Measurements from ENCODE around the gene RXYLT1.

The RXYLT1 gene

GRCh38 chr12:63804746-63805145, 25.0 kb downstream of the RXYLT1 start:
- TF ChIP-seq, protein P1, sequence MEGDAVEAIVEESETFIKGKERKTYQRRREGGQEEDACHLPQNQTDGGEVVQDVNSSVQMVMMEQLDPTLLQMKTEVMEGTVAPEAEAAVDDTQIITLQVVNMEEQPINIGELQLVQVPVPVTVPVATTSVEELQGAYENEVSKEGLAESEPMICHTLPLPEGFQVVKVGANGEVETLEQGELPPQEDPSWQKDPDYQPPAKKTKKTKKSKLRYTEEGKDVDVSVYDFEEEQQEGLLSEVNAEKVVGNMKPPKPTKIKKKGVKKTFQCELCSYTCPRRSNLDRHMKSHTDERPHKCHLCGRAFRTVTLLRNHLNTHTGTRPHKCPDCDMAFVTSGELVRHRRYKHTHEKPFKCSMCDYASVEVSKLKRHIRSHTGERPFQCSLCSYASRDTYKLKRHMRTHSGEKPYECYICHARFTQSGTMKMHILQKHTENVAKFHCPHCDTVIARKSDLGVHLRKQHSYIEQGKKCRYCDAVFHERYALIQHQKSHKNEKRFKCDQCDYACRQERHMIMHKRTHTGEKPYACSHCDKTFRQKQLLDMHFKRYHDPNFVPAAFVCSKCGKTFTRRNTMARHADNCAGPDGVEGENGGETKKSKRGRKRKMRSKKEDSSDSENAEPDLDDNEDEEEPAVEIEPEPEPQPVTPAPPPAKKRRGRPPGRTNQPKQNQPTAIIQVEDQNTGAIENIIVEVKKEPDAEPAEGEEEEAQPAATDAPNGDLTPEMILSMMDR (IDR thresholded peaks at IDR 0.05; ENCODE audit: extremely low read depth, insufficient read depth, missing control alignments), result no peak
- in situ Hi-C loops (cut with MboI; ENCODE audit: low pct_unique_long_range_greater_than_20kb, low sequenced_read_pairs, unreplicated experiment), result no loop called here
- DNase-seq (ENCODE audit: low spot score), result no peak

- no peak for DNase-seq (ENCODE audit: low spot score)
- in situ Hi-C loops (cut with MboI; ENCODE audit: low pct_unique_long_range_greater_than_20kb, low sequenced_read_pairs, unreplicated experiment), result no loop called here
- TF ChIP-seq, protein P1 (IDR thresholded peaks at IDR 0.05; ENCODE audit: extremely low read depth, insufficient read depth, missing control alignments), result no peak
Measured at GRCh38 chr12:63805704-63806672, 26.3 kb downstream of the RXYLT1 start.

DNA sequence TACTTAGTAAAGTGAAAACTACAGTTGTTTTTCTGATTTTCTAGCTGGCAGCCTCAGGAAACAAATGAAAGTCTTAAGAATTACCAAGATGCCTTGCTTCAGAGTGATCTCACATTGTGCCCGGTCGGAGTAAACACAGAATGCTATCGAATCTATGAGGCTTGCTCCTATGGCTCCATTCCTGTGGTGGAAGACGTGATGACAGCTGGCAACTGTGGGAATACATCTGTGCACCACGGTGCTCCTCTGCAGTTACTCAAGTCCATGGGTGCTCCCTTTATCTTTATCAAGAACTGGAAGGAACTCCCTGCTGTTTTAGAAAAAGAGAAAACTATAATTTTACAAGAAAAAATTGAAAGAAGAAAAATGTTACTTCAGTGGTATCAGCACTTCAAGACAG, 28.9 kb downstream of the RXYLT1 start:
- TF ChIP-seq, protein P1 (IDR thresholded peaks at IDR 0.05; ENCODE audit: extremely low read depth, insufficient read depth, missing control alignments), result no peak
- in situ Hi-C loops (cut with MboI; ENCODE audit: low pct_unique_long_range_greater_than_20kb, low sequenced_read_pairs, unreplicated experiment), result no loop called here
- no peak for DNase-seq (ENCODE audit: low spot score)

DNA sequence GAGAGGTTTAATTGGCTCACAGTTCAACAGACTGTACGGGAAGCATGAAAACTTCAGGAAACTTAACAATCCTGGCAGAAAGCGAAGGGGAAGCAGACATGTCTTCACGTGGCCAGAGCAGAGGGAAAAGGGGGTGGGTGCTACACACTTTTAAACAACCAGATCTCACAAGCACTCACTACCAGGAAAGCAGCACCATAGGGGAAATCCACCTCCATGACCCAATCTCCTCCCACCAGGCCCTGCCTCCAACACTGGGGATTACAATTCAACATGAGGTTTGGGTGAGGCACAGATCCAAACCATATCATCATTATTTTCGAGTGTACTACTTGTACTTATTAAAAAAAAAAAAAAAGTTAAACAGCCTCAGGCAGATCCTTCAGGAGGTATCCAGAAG, 29.9 kb downstream of the RXYLT1 start:
- no peak for DNase-seq (ENCODE audit: low spot score)
- in situ Hi-C loops (cut with MboI; ENCODE audit: low pct_unique_long_range_greater_than_20kb, low sequenced_read_pairs, unreplicated experiment), result no loop called here
- TF ChIP-seq, protein P1 (IDR thresholded peaks at IDR 0.05; ENCODE audit: extremely low read depth, insufficient read depth, missing control alignments), result no peak

DNA sequence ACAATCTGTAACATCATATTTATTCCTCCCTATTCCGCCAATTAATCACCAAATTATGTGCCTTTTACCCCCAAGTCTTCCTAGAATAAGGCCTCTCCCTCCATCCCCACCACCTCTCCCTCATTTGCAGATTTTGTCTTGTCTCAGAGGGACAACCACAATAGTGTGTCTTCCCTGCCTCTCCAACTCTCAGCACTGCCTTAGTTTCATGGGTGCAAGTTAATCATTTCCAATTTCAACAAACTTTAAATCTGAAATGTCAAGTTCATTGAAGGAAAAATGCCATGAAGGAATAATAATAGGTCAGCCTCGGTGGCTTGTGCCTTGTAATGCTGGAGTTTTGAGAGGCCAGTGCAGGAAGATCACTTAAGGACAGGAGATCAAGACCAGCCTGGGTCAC, 31.6 kb downstream of the RXYLT1 start:
- TF ChIP-seq, protein P1 (IDR thresholded peaks at IDR 0.05; ENCODE audit: extremely low read depth, insufficient read depth, missing control alignments), result no peak
- in situ Hi-C loops (cut with MboI; ENCODE audit: low pct_unique_long_range_greater_than_20kb, low sequenced_read_pairs, unreplicated experiment), result no loop called here
- DNase-seq (ENCODE audit: low spot score), result no peak

GRCh38 chr12:63811755-63812154, 32.0 kb downstream of the RXYLT1 start:
- no peak for DNase-seq (ENCODE audit: low spot score)
- in situ Hi-C loops (cut with MboI; ENCODE audit: low pct_unique_long_range_greater_than_20kb, low sequenced_read_pairs, unreplicated experiment), result no loop called here
- TF ChIP-seq, protein P1 (IDR thresholded peaks at IDR 0.05; ENCODE audit: extremely low read depth, insufficient read depth, missing control alignments), result no peak
